Measurements from ENCODE around the gene LYPD6B.

DNA sequence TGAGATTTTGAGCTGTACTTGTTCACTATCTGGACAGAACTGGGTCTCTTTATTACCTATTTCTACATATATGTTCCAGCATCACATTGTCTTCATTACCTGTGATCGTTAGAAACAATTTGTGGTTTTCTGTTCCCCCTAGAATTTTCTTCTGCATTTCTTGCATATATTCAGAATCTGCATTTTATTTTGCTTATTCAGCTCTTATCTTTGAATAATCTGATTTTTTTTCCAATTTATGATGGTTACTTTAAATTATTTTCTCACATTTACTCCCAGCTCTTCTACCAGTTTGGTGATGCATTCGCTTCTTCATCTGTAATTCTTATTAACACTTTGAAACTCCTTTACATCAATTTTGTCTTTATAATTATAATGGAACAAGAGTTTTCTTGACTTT is 55.1 kb downstream of the LYPD6B start:
- TF ChIP-seq, protein P1, sequence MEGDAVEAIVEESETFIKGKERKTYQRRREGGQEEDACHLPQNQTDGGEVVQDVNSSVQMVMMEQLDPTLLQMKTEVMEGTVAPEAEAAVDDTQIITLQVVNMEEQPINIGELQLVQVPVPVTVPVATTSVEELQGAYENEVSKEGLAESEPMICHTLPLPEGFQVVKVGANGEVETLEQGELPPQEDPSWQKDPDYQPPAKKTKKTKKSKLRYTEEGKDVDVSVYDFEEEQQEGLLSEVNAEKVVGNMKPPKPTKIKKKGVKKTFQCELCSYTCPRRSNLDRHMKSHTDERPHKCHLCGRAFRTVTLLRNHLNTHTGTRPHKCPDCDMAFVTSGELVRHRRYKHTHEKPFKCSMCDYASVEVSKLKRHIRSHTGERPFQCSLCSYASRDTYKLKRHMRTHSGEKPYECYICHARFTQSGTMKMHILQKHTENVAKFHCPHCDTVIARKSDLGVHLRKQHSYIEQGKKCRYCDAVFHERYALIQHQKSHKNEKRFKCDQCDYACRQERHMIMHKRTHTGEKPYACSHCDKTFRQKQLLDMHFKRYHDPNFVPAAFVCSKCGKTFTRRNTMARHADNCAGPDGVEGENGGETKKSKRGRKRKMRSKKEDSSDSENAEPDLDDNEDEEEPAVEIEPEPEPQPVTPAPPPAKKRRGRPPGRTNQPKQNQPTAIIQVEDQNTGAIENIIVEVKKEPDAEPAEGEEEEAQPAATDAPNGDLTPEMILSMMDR (IDR thresholded peaks at IDR 0.05), result no peak
- TF ChIP-seq POLR2AphosphoS5 (IDR thresholded peaks at IDR 0.05; ENCODE audit: insufficient read depth in 1 of 2, low read depth in 1 of 2) (no peak), POLR2A (IDR thresholded peaks at IDR 0.05) (no peak)

Measured in vagina (tissue), 2 donors.